ENCODE data around the gene PGRMC2.

The PGRMC2 gene, protein sequence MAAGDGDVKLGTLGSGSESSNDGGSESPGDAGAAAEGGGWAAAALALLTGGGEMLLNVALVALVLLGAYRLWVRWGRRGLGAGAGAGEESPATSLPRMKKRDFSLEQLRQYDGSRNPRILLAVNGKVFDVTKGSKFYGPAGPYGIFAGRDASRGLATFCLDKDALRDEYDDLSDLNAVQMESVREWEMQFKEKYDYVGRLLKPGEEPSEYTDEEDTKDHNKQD

DNA sequence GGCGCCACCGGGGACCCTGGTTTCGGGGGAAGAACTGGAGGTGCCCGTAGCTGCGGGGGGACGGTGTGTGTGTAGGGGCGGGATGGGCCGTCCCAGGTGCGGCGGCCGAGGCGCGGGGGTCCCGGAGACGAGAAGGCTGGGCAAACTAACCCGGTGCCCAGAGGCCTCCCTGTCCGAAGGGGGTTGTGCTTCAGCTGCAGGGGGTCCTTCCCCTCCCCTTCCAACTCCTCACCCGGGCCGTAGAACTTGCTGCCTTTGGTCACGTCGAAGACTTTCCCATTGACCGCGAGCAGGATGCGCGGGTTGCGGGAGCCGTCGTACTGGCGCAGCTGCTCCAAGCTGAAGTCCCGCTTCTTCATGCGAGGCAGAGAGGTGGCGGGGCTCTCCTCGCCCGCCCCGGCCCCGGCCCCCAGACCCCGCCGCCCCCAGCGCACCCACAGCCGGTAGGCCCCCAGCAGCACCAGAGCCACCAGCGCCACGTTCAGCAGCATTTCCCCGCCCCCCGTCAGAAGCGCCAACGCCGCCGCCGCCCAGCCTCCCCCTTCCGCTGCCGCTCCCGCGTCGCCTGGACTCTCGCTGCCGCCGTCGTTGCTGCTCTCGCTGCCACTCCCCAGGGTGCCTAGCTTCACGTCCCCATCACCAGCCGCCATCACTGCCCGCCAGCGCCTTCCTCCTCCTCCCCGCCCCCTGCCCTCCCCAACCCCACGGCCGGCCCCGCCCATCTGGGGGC is at the start of gene PGRMC2:
PGRMC2 (minus strand) TSS at position 673 of the 730 bp plus-strand sequence; CDS start at position 650, 23 bp downstream.
- DNase-seq (ENCODE audit: low read depth in 2 of 2), result peak in 1 of 2 donors; percentile 4

DNA sequence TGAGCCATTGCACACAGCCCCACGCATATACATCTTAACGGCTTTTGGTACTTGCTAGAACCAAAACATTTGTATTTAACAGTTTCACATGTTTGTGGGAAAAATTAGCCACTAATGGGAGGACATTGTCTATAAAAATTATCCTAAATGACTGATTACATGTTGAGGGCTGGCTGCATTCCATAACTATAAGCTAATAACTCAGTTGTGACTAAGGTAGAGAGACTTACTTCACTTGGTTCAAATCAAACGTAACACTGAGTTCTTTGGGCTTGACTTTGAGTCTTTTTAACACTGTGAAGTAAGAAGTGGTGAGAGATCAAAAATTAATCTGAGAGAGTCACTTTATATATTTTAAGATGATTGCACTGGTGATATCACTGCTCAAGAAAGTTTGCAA is 47.9 kb upstream of the PGRMC2 start:
- DNase-seq (ENCODE audit: low read depth in 2 of 2), result no peak

DNA sequence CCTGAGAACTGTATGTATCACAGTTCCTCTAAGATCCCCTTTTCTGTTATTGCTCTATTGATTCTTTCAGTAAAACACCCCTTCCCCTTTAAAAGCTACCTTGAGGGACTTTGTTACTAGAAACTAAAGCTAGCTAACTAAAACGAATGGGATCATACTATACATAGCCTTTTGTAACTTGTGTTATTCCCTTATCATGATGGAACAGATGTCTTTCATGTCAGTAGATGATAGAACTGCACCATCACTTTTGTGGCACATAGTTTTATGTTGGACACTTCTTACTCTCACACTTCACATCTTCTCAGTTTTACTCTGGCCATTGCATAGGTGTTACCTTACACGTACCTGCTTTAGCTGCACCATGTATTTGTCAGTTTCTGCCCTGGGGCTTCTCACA is 46.6 kb upstream of the PGRMC2 start:
- no peak for DNase-seq (ENCODE audit: low read depth in 2 of 2)

DNA sequence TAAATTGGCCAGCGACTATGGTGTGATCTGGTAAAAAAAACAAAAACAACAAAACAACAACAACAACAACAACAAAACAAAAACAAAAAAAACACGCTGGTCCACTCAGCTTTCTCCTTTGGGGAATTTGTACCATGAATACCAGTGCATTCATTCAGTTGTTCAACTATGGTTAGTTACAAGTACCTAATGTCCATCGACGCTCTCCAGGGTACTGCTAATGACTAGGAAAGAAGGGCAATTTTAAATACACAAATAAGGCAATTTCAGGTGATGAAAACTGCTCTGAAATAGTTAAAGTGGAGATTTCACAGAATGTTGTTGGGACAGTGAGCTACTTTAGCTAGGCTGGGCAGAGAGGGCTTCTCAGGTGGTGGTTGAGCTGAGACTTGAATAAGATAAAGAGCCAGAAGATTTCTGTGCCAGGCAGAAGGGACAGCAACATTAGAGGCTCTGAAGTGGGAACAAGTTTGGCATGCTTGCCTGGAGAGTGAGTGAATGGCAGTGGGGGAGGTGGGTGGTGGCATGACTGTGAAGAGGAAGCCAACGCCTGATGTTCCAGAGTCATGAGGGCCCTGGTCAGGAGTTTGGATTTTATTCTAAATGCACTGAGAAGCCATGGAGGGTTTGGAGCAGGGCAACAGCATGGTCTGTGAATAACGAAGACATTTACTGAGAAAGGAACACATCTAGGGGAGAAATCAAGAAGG is 45.9 kb upstream of the PGRMC2 start:
- DNase-seq (ENCODE audit: low read depth in 2 of 2), result no peak

DNA sequence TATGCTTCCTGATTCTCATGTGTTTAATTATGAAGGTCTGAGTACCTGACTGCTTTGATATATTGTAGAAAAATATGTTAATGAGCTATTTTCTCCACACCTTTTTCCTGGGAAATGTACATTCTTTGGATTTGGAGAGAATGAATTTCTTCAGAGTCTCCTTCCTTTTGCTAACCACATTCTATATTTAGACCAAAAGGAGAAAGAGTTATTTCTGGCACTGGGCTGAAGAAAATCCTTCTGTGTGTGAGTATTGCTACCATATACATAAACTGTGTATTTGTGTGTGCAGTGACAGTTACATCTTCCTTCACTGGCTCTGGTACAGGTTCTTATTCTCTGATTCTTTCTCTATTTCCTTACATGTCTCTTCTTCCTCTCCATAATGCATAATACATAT is 44.5 kb upstream of the PGRMC2 start:
- DNase-seq (ENCODE audit: low read depth in 2 of 2), result no peak

DNA sequence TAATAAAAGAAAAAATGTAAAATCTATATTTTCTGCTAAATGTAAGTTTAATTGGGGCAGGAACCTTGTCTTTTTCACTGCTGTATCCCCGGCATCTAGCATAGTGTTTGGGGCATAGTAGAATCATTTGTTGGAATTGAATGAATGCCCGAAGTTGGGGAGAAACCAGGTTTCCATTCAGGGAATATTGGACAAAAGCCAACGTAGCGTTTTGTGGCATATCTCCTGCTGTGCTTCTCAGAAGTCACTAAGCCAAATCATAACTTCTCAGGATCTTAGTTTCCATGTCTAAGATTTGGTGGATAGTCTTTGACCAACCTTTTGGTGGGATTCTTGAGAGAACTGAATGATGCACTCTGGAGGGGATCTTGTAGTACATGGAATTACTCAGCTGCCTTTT is 42.0 kb upstream of the PGRMC2 start:
- DNase-seq (ENCODE audit: low read depth in 2 of 2), result no peak

DNA sequence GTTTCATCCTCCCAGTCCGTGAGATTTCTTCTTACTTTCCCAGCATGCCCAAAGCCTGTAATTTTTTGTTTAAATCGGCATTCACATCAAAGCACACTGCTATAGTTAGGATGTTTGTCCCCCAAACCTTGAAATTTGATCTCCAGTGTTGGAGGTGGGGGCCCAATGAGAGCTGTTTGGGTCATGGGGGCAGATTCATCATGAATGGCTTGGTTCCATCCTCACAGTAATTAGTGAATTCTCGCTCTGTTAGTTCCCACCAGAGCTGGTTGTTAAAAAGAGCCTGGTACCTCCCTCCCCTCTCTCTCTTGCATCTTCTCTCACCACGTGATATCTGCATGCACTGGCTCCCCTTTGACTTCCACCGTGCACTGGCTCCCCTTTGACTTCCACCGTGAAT is 40.5 kb upstream of the PGRMC2 start:
- DNase-seq (ENCODE audit: low read depth in 2 of 2), result no peak

DNA sequence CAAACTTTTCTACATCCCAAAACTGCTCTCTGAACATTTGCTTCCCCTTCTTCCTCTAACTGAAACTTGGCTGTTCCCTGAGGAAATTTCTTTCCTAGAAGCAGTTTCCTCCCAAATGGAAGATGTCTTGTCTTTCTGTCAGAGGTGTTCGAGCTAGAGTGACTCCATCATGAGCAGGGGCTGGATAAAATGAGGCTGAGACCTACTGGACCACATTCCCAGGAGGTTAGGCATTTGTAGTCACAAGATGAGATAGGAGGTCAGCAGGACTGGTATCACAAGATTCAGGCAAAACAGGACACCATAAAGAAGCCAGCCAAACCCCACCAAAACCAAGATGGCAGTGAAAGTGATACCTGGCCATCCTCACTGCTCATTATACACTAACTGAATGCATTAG is 35.8 kb upstream of the PGRMC2 start:
- DNase-seq (ENCODE audit: low read depth in 2 of 2), result no peak

DNA sequence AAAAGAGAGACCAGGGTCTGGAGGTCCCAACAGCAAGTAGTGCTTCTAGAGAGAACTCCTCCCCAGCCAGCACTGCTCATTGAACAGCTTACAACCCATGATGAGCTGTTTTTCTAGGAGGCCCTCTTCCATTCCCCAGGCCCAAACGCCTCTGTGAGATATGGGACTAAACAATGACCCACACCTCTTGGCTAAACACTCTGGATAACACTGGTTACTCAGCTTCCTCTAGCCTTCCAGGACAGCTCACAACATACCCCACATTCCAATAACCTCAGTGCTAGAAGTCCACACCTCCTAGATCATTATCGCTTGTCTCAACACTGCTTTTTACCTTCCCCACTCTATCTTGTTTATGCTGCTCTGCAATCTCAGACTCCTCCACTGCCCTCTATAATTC is 35.4 kb upstream of the PGRMC2 start:
- DNase-seq (ENCODE audit: low read depth in 2 of 2), result no peak

DNA sequence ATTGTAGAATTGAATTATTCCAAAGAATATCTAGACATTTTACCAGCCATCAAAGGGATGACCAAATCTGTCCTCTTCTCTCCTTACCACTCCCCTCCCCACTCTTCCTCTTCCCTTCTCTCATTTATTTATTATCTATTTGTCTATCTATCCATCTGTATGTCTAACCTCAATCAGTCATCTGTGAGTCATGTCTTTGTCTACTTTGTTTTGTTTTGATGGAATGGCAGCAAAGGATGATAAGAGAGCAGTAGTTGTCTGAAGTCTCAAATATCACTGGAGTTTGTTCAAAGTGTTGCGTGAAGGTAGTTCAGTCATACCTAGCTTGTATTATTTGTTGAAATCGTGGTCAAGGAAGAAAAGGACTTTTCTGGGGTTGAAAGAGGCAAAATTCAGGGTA is 34.7 kb upstream of the PGRMC2 start:
- no peak for DNase-seq (ENCODE audit: low read depth in 2 of 2)

DNA sequence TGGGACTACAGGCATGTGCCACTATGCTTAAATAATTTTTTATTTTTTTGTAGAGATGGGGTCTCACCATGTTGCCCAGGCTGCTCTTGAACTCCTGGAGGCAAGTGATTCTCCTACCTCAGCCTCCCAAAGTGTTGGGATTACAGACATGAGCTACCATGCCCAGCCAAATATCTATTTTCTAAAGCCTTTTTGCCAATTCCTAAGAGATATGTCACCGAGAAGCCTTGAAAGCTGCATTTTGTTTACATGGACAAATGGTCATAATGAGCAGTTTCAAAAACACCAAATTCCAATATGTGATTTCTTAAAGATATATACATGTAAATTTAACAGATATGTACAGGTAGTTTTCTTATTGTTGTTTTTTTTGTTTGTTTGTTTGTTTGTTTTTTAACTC is 33.0 kb upstream of the PGRMC2 start:
- no peak for DNase-seq (ENCODE audit: low read depth in 2 of 2)

DNA sequence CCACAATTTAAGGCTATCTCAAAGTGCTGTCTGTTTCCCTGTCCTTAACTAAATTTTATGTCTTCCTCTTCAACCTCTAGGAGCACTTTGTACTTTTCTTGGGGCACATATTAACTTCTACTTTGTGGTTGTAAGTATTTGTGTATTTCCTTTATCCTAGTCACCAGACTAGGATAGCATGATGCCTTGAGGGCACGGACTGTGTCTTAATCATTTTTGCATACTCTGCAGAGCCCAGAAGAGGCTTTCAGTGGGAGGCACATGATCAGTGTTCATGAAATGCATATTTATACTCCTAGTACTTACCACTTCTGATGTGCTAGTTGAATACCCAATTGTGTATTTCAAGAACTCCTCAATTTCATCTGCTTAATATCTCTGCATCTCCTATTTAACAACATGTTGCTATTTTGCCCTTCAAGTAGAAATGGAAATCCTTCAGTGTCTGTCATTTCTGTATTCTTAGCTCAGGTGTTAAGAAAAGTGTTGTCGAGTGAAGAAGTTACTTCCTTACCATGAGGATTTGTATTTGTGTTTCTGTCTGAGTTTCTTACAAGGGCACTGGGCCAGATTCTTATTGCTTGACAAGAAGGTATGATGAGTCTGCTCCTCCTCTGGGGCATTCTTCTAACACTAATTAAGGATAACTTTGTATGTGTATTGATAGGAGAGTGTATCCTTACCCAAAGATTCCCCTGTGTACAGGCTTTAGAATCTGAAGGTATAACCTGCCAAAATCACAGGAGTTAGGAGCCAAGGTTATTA is 28.3 kb upstream of the PGRMC2 start:
- no peak for DNase-seq (ENCODE audit: low read depth in 2 of 2)

DNA sequence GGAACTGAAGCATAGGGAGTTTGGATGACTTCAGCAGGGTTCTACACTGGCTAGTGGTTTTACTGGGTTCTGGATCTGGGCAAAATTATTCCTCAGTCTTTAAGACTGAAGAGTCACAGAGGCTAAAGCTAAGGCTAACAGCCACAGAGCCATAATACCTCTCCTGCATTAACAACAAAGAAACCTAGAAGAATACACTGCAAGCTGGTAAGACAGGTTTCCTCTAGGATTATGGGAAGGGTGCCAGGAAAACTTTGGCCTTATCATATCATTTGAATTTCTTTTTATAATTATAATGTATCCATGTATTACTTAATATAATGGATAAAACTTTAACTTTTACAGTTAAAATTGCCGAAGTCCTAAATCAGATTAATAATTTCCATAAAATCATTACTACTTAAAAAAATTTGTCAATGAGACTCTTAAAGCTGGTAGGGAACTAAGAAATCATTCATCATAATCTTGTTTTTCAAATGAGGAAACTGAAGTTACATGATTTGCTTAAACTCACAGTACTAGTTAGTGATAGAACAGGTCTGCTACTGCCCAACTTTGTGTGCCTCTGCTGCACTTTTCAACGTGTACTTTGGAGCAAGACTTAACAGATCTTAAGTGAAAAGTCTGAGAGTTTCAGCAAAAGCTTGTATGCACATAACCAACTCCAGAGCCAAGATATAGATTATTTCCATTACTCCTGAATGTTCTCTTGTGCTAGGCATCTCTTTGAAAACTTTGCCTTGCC is 24.2 kb upstream of the PGRMC2 start:
- no peak for DNase-seq (ENCODE audit: low read depth in 2 of 2)

DNA sequence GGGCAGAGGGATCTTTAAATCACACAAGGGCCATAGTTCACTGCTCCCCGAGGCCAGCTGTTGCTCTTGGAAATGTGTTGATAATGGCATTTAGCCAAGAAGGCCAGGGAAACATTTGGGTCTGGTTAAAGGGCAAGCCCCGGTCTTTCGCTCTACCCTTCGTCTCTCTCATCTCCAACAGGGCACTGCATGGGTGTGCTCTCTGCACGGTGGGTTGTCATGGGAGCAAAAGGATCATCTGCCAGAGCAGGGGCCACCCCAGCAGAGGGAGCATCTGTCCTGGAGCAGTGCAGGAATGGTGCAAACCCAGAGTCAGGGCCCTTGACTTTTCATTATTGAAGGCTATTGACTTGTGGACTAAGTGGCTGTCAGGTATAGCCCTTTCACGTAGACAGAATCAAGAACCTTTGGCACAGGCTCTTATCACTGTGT is 22.7 kb upstream of the PGRMC2 start:
- no peak for DNase-seq (ENCODE audit: low read depth in 2 of 2)

DNA sequence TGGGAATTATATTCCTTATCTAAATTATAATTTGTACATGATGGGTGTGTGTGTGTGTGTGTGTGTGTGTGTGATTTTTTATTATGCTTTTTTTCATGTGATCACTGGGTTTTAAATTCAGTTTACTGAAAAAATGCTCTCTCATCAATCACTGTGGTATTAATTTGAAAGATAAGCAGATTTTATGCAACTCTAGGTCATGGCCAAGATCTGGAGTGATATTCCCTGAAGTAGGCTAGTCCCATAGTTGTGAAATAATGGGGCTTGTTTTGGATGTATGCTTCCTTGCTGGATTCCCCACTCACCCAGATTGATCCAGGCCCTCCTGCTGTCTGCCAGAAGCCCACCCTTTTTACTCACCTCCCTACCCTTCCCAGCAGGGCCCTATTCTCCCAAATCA is 22.0 kb upstream of the PGRMC2 start:
- DNase-seq (ENCODE audit: low read depth in 2 of 2), result no peak

DNA sequence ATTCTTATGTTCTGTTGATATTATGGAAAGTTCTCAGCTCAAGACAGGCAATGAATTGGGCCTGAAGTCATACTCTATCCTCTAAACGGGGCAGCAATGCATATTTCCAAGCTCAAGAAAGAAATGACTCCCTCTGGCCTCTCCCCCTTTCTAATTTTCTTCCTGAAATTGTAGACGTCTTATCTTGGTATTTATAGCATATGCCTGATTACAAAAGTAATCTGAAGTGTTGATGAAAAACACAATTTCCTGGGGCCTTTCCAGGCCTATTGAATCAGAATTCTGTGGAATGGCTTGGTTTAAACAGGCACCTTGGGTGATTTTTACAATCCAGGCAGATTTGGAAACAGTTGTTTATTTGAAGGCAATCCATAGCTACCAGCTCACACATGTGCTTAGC is 21.4 kb upstream of the PGRMC2 start:
- DNase-seq (ENCODE audit: low read depth in 2 of 2), result no peak

DNA sequence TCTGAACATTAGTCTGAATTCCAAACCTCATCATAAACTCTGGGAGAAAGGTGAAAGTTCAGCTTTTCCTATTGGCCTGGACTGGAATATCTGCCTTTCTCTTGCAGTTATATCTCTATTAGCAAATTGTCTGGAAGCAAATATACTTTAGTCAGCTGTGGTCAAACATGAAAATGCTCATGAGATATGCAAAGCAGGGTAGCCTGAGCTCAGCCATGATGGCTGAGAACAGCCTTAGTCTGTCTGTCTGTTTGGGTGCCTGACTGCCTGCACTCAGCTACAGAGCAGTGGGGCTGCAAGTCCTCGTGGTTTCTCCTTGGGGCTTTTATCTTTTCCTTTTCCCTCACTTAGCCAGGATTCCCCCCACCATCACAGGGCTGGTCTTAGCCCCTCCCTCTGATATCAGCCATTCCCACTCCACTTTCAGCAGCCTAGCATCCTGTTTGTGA is 19.5 kb upstream of the PGRMC2 start:
- DNase-seq (ENCODE audit: low read depth in 2 of 2), result no peak

DNA sequence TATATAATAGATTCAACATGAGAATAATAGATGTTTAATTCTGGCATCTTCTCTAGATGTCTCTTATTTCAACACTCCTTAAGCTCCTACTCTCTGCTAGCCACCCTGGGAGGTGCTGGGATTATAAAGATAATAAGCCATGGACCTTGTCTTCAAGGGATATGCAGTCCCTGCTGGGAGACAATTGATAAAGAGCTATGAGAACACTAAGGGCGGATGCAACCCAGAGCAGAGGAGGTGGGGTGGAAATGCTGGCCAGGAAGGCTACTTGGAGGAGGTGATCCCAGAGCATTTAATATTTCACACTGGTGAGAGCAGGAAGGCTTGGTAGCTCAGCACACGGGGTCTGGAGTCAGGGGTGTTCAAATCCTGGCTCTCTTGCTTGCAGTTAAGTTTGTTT is 18.3 kb upstream of the PGRMC2 start:
- no peak for DNase-seq (ENCODE audit: low read depth in 2 of 2)

DNA sequence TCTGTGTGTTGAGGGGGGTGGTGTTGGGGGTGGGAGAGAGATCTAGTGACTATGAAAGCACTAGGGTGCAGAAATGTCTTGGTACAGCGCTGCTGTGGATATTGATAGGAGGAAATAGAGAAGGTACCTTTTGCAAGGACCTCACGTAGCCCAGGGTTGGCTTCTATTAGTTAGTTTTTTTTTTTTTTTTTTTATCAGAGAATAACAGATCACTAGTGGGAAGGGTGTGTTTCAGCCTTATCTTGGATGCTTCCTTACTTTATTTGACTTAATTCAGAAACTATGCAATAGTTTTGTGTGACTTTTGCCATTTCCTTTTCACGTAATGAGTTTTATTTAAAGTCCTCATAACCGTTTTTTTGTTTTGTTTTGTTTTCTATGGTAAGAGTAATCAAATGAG is 16.4 kb upstream of the PGRMC2 start:
- DNase-seq (ENCODE audit: low read depth in 2 of 2), result no peak

DNA sequence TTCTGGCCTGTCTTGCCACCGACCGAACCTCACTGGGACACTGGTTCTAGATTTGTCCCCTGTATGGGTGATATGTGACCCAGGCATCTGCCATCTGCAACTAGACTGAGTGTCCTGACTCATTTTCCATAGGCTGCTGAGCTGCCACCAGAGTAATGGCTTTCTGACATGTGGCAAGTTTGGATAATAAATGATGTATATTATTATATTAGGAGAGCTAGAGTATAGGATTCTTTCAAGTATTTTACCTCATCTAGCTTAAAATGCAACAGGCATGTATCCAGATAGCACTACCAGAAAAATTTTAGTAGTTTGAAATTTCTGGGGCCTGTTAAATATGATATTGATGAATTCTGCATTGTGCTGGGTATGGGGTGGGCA is 15.8 kb upstream of the PGRMC2 start:
- DNase-seq (ENCODE audit: low read depth in 2 of 2), result no peak

DNA sequence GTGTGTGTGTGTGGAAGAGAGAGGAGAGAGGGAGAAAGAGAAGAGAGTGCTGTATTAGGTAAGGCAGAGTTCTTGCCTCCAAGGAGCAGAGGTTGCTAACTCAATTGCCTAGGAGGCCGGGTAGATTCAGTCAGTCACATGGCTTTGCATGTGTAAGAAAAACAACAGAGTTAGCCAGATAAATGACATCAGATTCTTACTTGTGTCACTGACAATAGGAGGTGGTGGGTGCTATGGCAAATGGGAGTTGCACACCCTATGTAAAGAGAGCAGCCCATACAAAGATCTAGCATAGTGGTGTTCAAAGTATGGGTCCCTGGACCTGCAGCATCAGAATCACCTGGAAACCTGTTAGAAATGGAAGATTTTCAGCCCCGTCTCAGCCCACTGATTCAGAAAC is 14.4 kb upstream of the PGRMC2 start:
- DNase-seq (ENCODE audit: low read depth in 2 of 2), result no peak

DNA sequence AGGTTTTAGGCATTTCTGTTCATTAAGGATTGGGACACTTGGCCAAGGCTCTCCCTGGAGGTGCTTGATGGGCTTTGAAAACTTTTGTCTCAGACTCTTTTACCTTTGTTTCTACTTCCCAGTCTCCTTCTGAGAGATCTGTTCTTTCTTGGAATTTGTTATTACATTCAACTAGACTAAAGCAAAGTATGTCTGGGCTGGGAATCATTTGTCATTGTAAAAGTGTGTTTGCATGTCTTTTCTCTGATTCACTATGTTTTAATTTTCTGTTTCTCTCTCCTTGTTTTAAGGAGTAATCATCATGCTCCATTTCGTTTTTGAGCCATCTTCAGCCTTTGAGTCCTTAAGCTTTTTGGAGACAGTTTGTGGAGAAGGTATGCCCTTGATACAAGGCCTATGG is 12.2 kb upstream of the PGRMC2 start:
- DNase-seq (ENCODE audit: low read depth in 2 of 2), result no peak

Data from activated CD4-positive, alpha-beta T cell treated with anti-CD3 and anti-CD28 coated beads for 24 hours (primary cell).